ENCODE measurements around the gene ENGASE.

Gene ENGASE

DNA sequence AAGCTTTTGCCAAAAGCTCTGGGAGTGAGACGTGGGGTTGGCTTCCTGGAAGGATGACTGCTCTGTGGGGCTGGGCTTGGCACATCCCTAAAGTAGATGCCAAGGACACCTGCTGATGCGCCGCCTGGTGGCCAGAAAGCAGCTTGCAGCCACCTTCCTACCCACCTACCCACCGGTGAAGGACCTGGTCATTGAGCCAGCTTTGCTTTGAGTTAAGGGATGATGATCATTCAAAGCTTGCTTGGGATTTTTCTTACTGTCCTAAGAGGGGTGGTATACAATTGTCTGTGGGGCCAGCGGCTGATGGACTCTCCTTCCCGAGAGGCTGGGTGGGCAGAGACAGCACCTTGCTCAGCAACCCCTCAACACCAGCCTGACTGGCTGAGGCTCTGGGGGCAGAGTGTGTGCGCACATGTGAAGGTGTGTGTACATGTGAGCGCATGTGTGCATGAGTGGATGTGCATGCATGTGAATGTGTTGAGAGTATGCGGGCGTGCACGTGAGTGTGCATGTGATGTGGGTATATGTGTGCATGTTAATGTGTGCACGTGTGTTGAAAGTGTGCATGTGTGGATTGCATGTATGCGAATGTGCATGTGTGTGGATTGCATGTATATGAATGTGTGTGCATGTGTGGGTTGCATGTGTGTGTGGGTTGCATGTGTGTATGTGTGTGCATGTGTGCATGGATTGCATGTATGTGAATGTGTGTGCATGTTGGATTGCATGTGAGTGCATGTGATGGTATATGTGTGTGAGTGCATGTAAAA, 32.0 kb upstream of the ENGASE start:
- no peaks in the 10 kb centered on the region for H3K9me3 ChIP-seq (ENCODE audit: control insufficient read depth, insufficient read depth, low read length)
- H3K9ac ChIP-seq (ENCODE audit: low read depth, low read length), result no peak overlapping the region
- H3K27me3 ChIP-seq (ENCODE audit: control insufficient read depth, insufficient read depth, low read length), result no peaks in the 10 kb centered on the region
- no peaks in the 10 kb centered on the region for H3K4me1 ChIP-seq (ENCODE audit: control insufficient read depth, insufficient read depth, low read length)
- no peaks in the 10 kb centered on the region for H3K36me3 ChIP-seq (ENCODE audit: control insufficient read depth, insufficient read depth, low read length)
- H3K4me3 ChIP-seq (ENCODE audit: low read depth, low read length), result no peak overlapping the region

DNA sequence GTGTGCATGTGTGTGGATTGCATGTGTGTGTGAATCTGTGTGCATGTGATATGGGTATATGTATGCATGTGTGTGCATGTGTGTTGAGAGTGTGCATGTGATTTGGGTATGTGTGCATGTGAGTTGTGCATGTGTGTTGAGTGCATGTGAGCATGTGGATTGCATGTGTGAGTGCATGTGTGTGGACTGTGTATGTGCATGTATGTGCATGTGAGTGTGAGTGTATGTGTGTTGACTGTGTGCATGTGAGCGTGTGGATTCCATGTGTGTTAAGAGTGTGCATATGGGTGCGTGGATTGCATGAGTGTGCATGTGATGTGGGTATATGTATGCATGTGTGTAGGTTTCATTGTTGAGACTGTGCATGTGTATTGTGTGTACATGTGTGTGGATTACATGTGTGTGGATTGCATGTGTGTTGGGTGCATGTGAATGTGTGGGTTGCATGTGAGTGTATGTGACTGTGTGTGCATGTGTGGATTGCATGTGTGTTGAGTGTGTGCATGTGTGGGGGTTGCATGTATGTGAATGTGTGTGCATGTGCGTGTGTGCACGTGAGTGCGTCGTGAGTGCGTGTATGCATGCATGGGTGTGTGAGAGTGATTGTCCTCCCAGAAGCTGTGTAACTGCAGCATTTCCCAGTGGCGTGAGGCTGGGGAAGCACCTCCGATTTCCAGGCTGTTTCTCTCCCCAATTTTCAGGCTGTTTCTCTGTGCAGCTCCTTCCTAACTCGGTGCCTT, 31.3 kb upstream of the ENGASE start:
- no peak overlapping the region for H3K9ac ChIP-seq (ENCODE audit: low read depth, low read length)
- H3K36me3 ChIP-seq (ENCODE audit: control insufficient read depth, insufficient read depth, low read length), result no peaks in the 10 kb centered on the region
- H3K4me3 ChIP-seq (ENCODE audit: low read depth, low read length), result no peak overlapping the region
- H3K4me1 ChIP-seq (ENCODE audit: control insufficient read depth, insufficient read depth, low read length), result no peaks in the 10 kb centered on the region
- H3K27me3 ChIP-seq (ENCODE audit: control insufficient read depth, insufficient read depth, low read length), result no peaks in the 10 kb centered on the region
- H3K9me3 ChIP-seq (ENCODE audit: control insufficient read depth, insufficient read depth, low read length), result no peaks in the 10 kb centered on the region

DNA sequence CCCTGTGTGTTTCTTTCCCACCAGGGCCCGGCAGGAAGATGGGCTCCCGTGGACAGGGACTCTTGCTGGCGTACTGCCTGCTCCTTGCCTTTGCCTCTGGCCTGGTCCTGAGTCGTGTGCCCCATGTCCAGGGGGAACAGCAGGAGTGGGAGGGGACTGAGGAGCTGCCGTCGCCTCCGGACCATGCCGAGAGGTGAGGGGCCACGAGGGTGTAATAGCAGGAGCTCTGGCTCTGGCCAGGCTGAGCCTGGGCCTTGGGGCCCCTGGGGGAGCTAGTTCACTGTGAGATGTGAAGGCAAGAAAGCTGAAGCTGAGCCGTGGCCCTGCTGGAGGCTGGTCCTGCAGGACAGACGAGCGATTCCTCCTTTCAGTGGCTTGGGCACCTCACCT, 30.7 kb upstream of the ENGASE start:
- Histone ChIP-seq H3K27me3 (ENCODE audit: control insufficient read depth, insufficient read depth, low read length) (no peaks in the 10 kb centered on the region), H3K4me1 (ENCODE audit: control insufficient read depth, insufficient read depth, low read length) (no peaks in the 10 kb centered on the region), H3K9me3 (ENCODE audit: control insufficient read depth, insufficient read depth, low read length) (no peaks in the 10 kb centered on the region), H3K9ac (ENCODE audit: low read depth, low read length) (no peak overlapping the region), H3K4me3 (ENCODE audit: low read depth, low read length) (no peak overlapping the region), H3K36me3 (ENCODE audit: control insufficient read depth, insufficient read depth, low read length) (no peaks in the 10 kb centered on the region)

DNA sequence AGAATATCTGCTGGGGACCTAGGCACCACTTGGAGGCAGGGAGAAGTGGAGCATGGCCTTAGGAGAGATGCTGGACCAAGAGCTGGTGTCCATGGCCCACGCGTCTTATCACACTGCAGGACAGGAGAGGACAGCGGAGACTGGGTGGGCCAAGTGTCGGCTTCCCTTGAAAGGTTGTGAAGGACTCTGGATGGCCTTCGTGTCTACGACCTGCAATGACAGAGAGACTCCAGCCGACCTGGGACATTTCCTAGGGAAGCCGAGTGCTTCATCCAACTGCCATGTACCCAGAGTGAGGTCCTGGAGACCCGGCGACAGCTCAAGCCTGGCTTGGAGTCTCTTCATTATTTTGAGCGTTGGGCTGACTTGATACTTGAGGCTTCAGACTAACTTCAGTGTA, 30.2 kb upstream of the ENGASE start:
- Histone ChIP-seq H3K27me3 (ENCODE audit: control insufficient read depth, insufficient read depth, low read length) (no peaks in the 10 kb centered on the region), H3K4me1 (ENCODE audit: control insufficient read depth, insufficient read depth, low read length) (no peaks in the 10 kb centered on the region), H3K4me3 (ENCODE audit: low read depth, low read length) (no peak overlapping the region), H3K36me3 (ENCODE audit: control insufficient read depth, insufficient read depth, low read length) (no peaks in the 10 kb centered on the region), H3K9me3 (ENCODE audit: control insufficient read depth, insufficient read depth, low read length) (no peaks in the 10 kb centered on the region), H3K9ac (ENCODE audit: low read depth, low read length) (no peak overlapping the region)

DNA sequence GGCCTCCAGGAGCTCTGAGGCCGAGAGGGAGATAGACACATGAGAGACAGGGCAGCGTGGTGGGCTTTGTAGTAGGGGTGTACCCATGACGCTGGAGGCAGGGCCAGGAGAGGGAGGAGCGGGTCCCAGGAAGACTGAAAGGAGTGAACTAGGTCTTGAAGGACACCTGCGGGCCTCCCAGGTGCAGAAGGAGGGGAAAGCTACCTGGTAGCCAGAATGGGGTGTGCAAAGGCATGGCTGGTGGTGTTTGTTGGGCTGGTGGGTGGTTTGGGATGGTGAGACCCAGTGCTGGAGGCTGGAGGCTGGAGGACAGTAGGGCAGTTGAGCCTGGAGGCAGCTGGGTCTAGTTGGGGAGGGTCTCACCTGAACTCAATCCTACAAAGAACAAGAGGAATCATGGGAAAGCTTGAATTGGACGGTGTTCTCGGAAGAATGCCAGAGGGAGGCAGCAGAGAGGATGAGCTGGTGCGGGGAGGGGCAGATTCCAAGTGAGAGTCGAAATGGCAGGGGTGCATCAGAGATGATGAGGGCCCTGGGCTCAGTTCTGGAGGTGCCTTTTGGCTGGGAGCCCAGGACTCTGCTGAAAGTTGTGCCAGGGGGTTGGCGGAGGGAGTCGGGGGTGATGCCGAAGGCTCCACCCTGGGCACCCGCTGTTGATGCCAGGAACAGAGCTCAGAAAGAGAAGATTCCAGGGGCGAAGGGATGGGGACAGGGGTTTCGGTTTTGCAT, 29.5 kb upstream of the ENGASE start:
- no peaks in the 10 kb centered on the region for H3K9me3 ChIP-seq (ENCODE audit: control insufficient read depth, insufficient read depth, low read length)
- no peaks in the 10 kb centered on the region for H3K27me3 ChIP-seq (ENCODE audit: control insufficient read depth, insufficient read depth, low read length)
- no peak overlapping the region for H3K9ac ChIP-seq (ENCODE audit: low read depth, low read length)
- H3K36me3 ChIP-seq (ENCODE audit: control insufficient read depth, insufficient read depth, low read length), result no peaks in the 10 kb centered on the region
- no peaks in the 10 kb centered on the region for H3K4me1 ChIP-seq (ENCODE audit: control insufficient read depth, insufficient read depth, low read length)
- H3K4me3 ChIP-seq (ENCODE audit: low read depth, low read length), result no peak overlapping the region

DNA sequence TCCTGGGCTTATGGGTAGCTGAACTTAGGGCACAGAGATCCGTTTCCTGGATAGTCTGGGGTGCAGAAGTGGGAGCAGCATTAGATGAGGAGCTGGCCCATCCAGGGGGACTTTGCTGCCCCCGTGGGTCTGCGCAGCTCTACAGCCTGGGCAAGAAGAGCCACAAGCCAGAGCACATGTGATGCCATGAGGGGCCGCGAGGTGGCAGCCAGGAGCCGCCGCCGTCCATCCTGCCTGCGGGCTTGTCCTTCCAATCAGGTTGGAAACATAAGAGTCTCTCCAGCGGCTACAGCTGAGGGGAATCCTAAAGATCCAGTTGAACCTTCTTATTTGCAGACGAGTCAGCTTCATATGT, 28.8 kb upstream of the ENGASE start:
- no peaks in the 10 kb centered on the region for H3K9me3 ChIP-seq (ENCODE audit: control insufficient read depth, insufficient read depth, low read length)
- H3K27me3 ChIP-seq (ENCODE audit: control insufficient read depth, insufficient read depth, low read length), result peaks cover 5% of the 10 kb centered on the region
- no peak overlapping the region for H3K4me3 ChIP-seq (ENCODE audit: low read depth, low read length)

DNA sequence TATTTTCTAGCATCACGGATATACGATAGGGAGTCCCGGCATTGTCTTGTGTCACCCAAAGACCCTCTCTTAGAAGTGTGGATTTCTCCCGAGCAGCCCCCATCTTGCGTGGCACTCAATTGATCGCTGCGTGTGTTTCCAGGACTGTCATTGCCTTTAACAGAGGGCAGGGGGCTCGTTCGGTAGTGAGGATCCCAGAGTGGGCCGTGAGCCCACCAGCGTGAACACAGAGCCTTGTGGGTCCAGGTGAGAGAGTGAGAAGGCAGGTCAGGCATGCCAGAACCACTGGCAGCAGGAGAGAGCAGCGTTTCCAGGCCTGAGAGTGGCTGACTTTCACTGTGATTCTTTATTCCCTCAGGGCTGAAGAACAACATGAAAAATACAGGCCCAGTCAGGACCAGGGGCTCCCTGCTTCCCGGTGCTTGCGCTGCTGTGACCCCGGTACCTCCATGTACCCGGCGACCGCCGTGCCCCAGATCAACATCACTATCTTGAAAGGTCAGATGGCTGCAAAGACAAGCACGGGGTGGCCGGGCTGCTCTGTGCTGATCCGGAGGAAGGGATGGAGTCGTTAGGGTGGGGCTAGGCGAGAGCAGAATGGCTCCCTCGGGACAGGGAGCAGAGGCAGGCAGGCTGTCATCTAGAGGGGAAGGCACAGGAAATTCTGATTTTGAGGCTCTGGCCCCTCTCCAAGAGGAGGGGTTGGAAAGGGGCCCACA, 28.3 kb upstream of the ENGASE start:
- Histone ChIP-seq H3K9ac (ENCODE audit: low read depth, low read length) (no peak overlapping the region), H3K4me1 (ENCODE audit: control insufficient read depth, insufficient read depth, low read length) (no peaks in the 10 kb centered on the region), H3K9me3 (ENCODE audit: control insufficient read depth, insufficient read depth, low read length) (no peaks in the 10 kb centered on the region), H3K27me3 (ENCODE audit: control insufficient read depth, insufficient read depth, low read length) (peaks cover 5% of the 10 kb centered on the region), H3K36me3 (ENCODE audit: control insufficient read depth, insufficient read depth, low read length) (no peaks in the 10 kb centered on the region), H3K4me3 (ENCODE audit: low read depth, low read length) (no peak overlapping the region)

More for the DNA sequence above, 28.8 kb upstream of the ENGASE start:
- Histone ChIP-seq H3K9ac (ENCODE audit: low read depth, low read length) (no peak overlapping the region), H3K4me1 (ENCODE audit: control insufficient read depth, insufficient read depth, low read length) (no peaks in the 10 kb centered on the region), H3K36me3 (ENCODE audit: control insufficient read depth, insufficient read depth, low read length) (no peaks in the 10 kb centered on the region)

DNA sequence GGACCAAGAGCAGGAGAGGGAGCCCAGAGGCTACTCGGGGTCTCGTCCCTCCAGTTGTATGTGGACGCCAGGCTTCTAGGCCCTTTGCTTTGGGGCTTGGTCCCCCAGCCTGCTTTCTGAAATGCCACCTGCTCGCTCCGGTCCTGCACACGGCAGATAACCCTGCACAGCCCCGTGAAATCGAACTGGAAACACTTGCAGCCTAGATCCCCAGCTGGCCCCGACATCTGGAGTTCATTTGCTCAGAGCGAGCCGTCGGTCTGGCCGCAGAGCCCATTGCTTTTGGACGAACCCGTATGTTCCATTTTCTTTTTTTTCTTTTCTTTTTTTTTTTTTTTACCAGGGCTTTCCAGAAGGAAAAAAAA, 27.7 kb upstream of the ENGASE start:
- no peak overlapping the region for H3K9ac ChIP-seq (ENCODE audit: low read depth, low read length)
- H3K4me3 ChIP-seq (ENCODE audit: low read depth, low read length), result no peak overlapping the region
- H3K27me3 ChIP-seq (ENCODE audit: control insufficient read depth, insufficient read depth, low read length), result peaks cover 5% of the 10 kb centered on the region

DNA sequence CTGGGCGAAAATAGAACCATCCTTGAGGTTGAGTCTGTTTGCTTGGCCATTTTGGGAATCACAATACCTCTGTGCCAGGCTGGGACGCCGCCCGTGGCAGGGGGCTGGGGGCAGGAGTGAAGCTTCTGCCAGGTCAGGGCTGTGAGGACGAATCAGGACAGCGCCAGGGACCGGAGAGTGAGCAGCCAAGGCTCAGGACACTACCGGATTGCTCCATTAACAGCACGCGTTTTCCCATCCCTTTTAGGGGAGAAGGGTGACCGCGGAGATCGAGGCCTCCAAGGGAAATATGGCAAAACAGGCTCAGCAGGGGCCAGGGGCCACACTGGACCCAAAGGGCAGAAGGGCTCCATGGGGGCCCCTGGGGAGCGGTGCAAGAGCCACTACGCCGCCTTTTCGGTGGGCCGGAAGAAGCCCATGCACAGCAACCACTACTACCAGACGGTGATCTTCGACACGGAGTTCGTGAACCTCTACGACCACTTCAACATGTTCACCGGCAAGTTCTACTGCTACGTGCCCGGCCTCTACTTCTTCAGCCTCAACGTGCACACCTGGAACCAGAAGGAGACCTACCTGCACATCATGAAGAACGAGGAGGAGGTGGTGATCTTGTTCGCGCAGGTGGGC, 27.2 kb upstream of the ENGASE start:
- Histone ChIP-seq H3K9ac (ENCODE audit: low read depth, low read length) (no peak overlapping the region), H3K27me3 (ENCODE audit: control insufficient read depth, insufficient read depth, low read length) (peaks cover 5% of the 10 kb centered on the region), H3K4me1 (ENCODE audit: control insufficient read depth, insufficient read depth, low read length) (no peaks in the 10 kb centered on the region), H3K9me3 (ENCODE audit: control insufficient read depth, insufficient read depth, low read length) (no peaks in the 10 kb centered on the region), H3K36me3 (ENCODE audit: control insufficient read depth, insufficient read depth, low read length) (no peaks in the 10 kb centered on the region), H3K4me3 (ENCODE audit: low read depth, low read length) (no peak overlapping the region)

More for the DNA sequence above, 27.7 kb upstream of the ENGASE start:
- no peaks in the 10 kb centered on the region for H3K36me3 ChIP-seq (ENCODE audit: control insufficient read depth, insufficient read depth, low read length)
- no peaks in the 10 kb centered on the region for H3K9me3 ChIP-seq (ENCODE audit: control insufficient read depth, insufficient read depth, low read length)
- no peaks in the 10 kb centered on the region for H3K4me1 ChIP-seq (ENCODE audit: control insufficient read depth, insufficient read depth, low read length)

DNA sequence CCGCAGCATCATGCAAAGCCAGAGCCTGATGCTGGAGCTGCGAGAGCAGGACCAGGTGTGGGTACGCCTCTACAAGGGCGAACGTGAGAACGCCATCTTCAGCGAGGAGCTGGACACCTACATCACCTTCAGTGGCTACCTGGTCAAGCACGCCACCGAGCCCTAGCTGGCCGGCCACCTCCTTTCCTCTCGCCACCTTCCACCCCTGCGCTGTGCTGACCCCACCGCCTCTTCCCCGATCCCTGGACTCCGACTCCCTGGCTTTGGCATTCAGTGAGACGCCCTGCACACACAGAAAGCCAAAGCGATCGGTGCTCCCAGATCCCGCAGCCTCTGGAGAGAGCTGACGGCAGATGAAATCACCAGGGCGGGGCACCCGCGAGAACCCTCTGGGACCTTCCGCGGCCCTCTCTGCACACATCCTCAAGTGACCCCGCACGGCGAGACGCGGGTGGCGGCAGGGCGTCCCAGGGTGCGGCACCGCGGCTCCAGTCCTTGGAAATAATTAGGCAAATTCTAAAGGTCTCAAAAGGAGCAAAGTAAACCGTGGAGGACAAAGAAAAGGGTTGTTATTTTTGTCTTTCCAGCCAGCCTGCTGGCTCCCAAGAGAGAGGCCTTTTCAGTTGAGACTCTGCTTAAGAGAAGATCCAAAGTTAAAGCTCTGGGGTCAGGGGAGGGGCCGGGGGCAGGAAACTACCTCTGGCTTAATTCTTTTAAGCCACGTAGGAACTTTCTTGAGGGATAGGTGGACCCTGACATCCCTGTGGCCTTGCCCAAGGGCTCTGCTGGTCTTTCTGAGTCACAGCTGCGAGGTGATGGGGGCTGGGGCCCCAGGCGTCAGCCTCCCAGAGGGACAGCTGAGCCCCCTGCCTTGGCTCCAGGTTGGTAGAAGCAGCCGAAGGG, 26.4 kb upstream of the ENGASE start:
- H3K4me3 ChIP-seq (ENCODE audit: low read depth, low read length), result no peak overlapping the region
- no peaks in the 10 kb centered on the region for H3K4me1 ChIP-seq (ENCODE audit: control insufficient read depth, insufficient read depth, low read length)

More for the DNA sequence above, 26.4 kb upstream of the ENGASE start:
- Histone ChIP-seq H3K9me3 (ENCODE audit: control insufficient read depth, insufficient read depth, low read length) (no peaks in the 10 kb centered on the region), H3K27me3 (ENCODE audit: control insufficient read depth, insufficient read depth, low read length) (peaks cover 5% of the 10 kb centered on the region), H3K9ac (ENCODE audit: low read depth, low read length) (no peak overlapping the region), H3K36me3 (ENCODE audit: control insufficient read depth, insufficient read depth, low read length) (no peaks in the 10 kb centered on the region)

Measured in iPS-15b (cell line).